NT2/D1 (cell line): ENCODE measurements around the gene ANXA2R.
"Not testable (repeated sequence)": the region's sequence is repeated elsewhere in the genome, so short reads cannot be mapped to it uniquely, and the experiment has no call there.

Source experiments
- DNase-seq: peaks from one replicate; pipeline ENCODE4 v3.0.0-alpha.2; 2011; ENCODE audit warnings: low read depth, low spot score
- H3K27me3 ChIP-seq: 2 replicates; pipeline ENCODE4 v1.6.0; 2011; ENCODE audit warnings: mild to moderate bottlenecking; ENCODE audit not compliant: insufficient read length, insufficient read depth
- H3K36me3 ChIP-seq: 2 replicates; pipeline ENCODE4 v1.6.1; 2011; ENCODE audit warnings: mild to moderate bottlenecking, low read length, mixed read lengths; ENCODE audit not compliant: insufficient read depth, insufficient read length
- H3K4me1 ChIP-seq: 2 replicates; pipeline ENCODE4 v1.5.1; 2011; ENCODE audit not compliant: insufficient read depth, insufficient read length
- H3K4me3 ChIP-seq: 2 replicates; pipeline ENCODE4 v1.5.1; 2011; ENCODE audit warnings: low read depth; ENCODE audit not compliant: insufficient read length
- H3K9ac ChIP-seq: 2 replicates; pipeline ENCODE4 v1.6.0; 2011; ENCODE audit warnings: low read depth; ENCODE audit not compliant: insufficient read length
- H3K9me3 ChIP-seq: 2 replicates; pipeline ENCODE4 v1.5.1; 2011; ENCODE audit warnings: mild to moderate bottlenecking, low read length; ENCODE audit not compliant: insufficient read depth
- SUZ12 ChIP-seq: IDR thresholded peaks from 2 replicates; pipeline ENCODE4 v1.6.1; 2011; ENCODE audit not compliant: insufficient read length, insufficient read depth; ENCODE audit errors: extremely low read depth
- YY1 ChIP-seq: IDR thresholded peaks from 2 replicates; pipeline ENCODE4 v1.6.1; 2011; ENCODE audit not compliant: insufficient read length, insufficient read depth
- ZNF274 ChIP-seq: IDR thresholded peaks from 2 replicates; pipeline ENCODE4 v1.6.1; 2011; ENCODE audit warnings: mild to moderate bottlenecking, low read depth, low read length

ANXA2R gene

GRCh38 chr5:43040287-43041098, at the start of gene ANXA2R:
Gene ANXA2R (minus strand): TSS chr5:43040319. CDS start chr5:43040046, 273 bp downstream.
- H3K36me3 ChIP-seq = no peaks in the 10 kb centered on the region
- no peaks in the 10 kb centered on the region for H3K9me3 ChIP-seq
- H3K4me3 ChIP-seq = peak within 1 kb of the TSS; percentile 34
- H3K27me3 ChIP-seq = peaks cover 77% of the 10 kb centered on the region
- peak; percentile 77 for DNase-seq
- H3K9ac ChIP-seq = peak within 1 kb of the TSS; percentile 67
- H3K4me1 ChIP-seq = no peaks in the 10 kb centered on the region
- TF ChIP-seq YY1 (no peak), ZNF274 (no peak), SUZ12 (no peak)

- DNase-seq, H3K4me3 ChIP-seq, H3K36me3 ChIP-seq, H3K4me1 ChIP-seq, H3K27me3 ChIP-seq, H3K9ac ChIP-seq: not testable (repeated sequence)
- peaks cover 18% of the 10 kb centered on the region for H3K9me3 ChIP-seq
These were observed 46.2 kb upstream of the ANXA2R start for GRCh38 chr5:43086118-43086908.

GRCh38 chr5:43085453-43085852, 45.3 kb upstream of the ANXA2R start:
- Histone ChIP-seq H3K4me1 (no peaks in the 10 kb centered on the region), H3K36me3 (peaks cover 5% of the 10 kb centered on the region)
- TF ChIP-seq ZNF274 (no peak), SUZ12 (no peak), YY1 (no peak)

GRCh38 chr5:43084468-43084867, 44.3 kb upstream of the ANXA2R start:
- H3K36me3 ChIP-seq, H3K9ac ChIP-seq, DNase-seq, H3K4me1 ChIP-seq, H3K4me3 ChIP-seq, H3K27me3 ChIP-seq: not testable (repeated sequence)
- H3K9me3 ChIP-seq = peaks cover 18% of the 10 kb centered on the region

More at GRCh38 chr5:43085453-43085852, 45.3 kb upstream of the ANXA2R start:
- Histone ChIP-seq H3K27me3 (no peaks in the 10 kb centered on the region), H3K4me3 (no peak overlapping the region), H3K9me3 (peaks cover 18% of the 10 kb centered on the region), H3K9ac (no peak overlapping the region)
- DNase-seq = no peak

GRCh38 chr5:43081345-43081744, 41.2 kb upstream of the ANXA2R start:
- H3K27me3 ChIP-seq, H3K9ac ChIP-seq, H3K36me3 ChIP-seq, H3K4me3 ChIP-seq, DNase-seq, H3K4me1 ChIP-seq: not testable (repeated sequence)
- peaks cover 18% of the 10 kb centered on the region for H3K9me3 ChIP-seq

- no peaks in the 10 kb centered on the region for H3K27me3 ChIP-seq
- DNase-seq = no peak
- H3K4me1 ChIP-seq = no peaks in the 10 kb centered on the region
- H3K36me3 ChIP-seq = peaks cover 13% of the 10 kb centered on the region
- 0 out of 2 replicates have a peak, but pooled peaks cover under 1% of the 10 kb centered on the region for H3K9me3 ChIP-seq
- no peak overlapping the region for H3K4me3 ChIP-seq
- no peak overlapping the region for H3K9ac ChIP-seq
- no peak for TF ChIP-seq ZNF274
- TF ChIP-seq YY1 = no peak
- TF ChIP-seq SUZ12 = no peak
These were observed 38.8 kb upstream of the ANXA2R start for GRCh38 chr5:43078956-43079355.

GRCh38 chr5:43077446-43078191, 37.5 kb upstream of the ANXA2R start:
- H3K4me3 ChIP-seq, H3K4me1 ChIP-seq, H3K27me3 ChIP-seq, H3K9me3 ChIP-seq, H3K9ac ChIP-seq, DNase-seq: not testable (repeated sequence)
- peaks cover 18% of the 10 kb centered on the region for H3K36me3 ChIP-seq
